ENCODE results near the gene KLRF1. TPM values are rescaled to one million over a fixed set of nuclear protein-coding genes. Genes with fewer than 3 reads are reported as not detected.

The KLRF1 gene
- total RNA-seq, 1 donor, result 0.43 TPM

DNA sequence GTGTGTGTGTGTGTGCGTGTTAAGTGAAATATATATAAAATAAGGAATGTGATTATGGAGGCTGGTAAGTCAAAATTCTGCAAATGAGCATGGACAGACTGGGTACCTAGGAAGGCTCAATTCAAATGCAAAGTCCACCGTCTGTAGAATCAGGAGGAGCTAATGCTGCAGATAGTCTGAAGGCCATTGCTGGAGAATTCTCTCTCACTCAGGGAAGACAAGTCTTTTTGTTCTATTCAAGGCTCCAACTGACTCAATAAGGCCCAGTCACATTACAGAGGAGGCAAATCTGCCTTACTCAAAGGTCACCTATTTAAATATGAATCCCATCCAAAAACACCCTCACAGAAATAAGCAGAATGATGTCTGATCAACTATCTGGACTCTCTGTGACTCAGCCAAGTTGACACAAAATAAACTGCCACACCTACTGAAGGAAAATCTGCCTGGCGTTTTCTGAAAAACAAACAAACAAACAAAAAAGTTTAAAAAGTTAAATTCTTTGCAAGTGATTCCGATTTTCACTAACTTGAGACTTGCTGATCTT, 53.3 kb downstream of the KLRF1 start:
- no peak for TF ChIP-seq CTCF (IDR thresholded peaks at IDR 0.05; ENCODE audit: insufficient read depth, low read depth, low read length)
- DNase-seq (ENCODE audit: low read depth), result no peak
- no peak overlapping the region for H3K4me3 ChIP-seq (ENCODE audit: low read depth, low read length)

DNA sequence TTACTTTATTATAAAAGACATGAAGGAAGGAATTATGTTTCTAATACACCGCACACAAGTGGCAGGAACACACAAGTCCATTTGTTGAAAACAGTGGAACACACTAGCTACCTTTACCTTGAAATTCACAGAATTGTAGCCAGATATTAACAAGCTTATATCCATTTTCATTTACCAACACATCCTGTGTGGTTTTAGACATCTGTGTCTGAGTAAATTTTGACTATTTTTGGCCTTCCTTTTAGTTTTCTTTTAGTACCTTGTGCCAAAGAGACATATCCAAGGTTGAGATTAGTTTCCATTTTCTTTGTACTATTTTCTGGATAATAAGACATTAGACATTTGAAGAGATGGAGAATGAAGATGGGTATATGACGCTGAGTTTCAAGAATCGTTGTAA, 54.0 kb downstream of the KLRF1 start, which contains the start of gene KLRF2:
Gene KLRF2, plus strand, starts transcription at position 244 of the 400 bp plus-strand sequence. Its CDS starts 107 bp downstream, at position 351.
- H3K4me3 ChIP-seq (ENCODE audit: low read depth, low read length), result no peak within 1 kb of the TSS
- no peak for TF ChIP-seq CTCF (IDR thresholded peaks at IDR 0.05; ENCODE audit: insufficient read depth, low read depth, low read length)
- no peak for DNase-seq (ENCODE audit: low read depth)

DNA sequence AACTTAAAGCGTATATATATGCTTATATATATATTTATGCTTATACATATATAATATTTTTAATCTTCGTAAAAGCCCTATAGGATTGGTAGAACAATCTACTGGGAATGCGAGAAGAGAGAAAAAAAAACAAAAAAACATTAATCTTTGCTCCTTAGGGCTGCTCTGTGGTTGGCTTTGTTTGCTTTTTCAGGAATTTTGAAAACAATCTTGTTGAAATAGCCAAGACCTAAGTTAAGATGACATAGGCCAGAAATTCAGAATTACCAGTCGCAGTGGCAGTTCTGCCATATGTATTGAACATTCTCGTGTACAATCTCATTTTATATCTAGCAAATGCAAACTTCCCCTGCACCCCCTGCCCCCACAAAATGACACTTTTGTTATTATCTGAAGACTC, 54.7 kb downstream of the KLRF1 start:
- DNase-seq (ENCODE audit: low read depth), result no peak
- TF ChIP-seq CTCF (IDR thresholded peaks at IDR 0.05; ENCODE audit: insufficient read depth, low read depth, low read length), result no peak
- H3K4me3 ChIP-seq (ENCODE audit: low read depth, low read length), result no peak overlapping the region

GRCh38 chr12:9883175-9883574, 55.9 kb downstream of the KLRF1 start:
- no peak for TF ChIP-seq CTCF (IDR thresholded peaks at IDR 0.05; ENCODE audit: insufficient read depth, low read depth, low read length)
- no peak for DNase-seq (ENCODE audit: low read depth)
- H3K4me3 ChIP-seq (ENCODE audit: low read depth, low read length), result no peak overlapping the region

GRCh38 chr12:9888665-9889273, 61.5 kb downstream of the KLRF1 start:
- no peak for TF ChIP-seq CTCF (IDR thresholded peaks at IDR 0.05; ENCODE audit: insufficient read depth, low read depth, low read length)
- no peak overlapping the region for H3K4me3 ChIP-seq (ENCODE audit: low read depth, low read length)
- no peak for DNase-seq (ENCODE audit: low read depth)

Other genes starting within 250 kb of the KLRF1 start
- not detected in 2 replicates for gene KLRB1, start 219.6 kb upstream of the KLRF1 start, total RNA-seq
- 3.9 and 4.5 TPM in 2 replicates for gene CLEC2D, start 157.8 kb upstream of the KLRF1 start, total RNA-seq
- gene CLECL1, start 94.4 kb upstream of the KLRF1 start, total RNA-seq, result not detected in 2 replicates
- not detected in 2 replicates for gene CD69, start 66.6 kb upstream of the KLRF1 start, total RNA-seq
- gene CLEC2B, start 41.9 kb downstream of the KLRF1 start, total RNA-seq, result 40.6 and 47.9 TPM in 2 replicates
- gene KLRF2, start 54.0 kb downstream of the KLRF1 start, total RNA-seq, result not detected in 2 replicates
- gene CLEC2A, start 104.9 kb downstream of the KLRF1 start, total RNA-seq, result not detected in 2 replicates
- not detected in 2 replicates for gene CLEC12A, start 143.9 kb downstream of the KLRF1 start, total RNA-seq
- under 0.01 TPM in 1 of 2 replicates, not detected in the other for gene CLEC1B, start 171.6 kb downstream of the KLRF1 start, total RNA-seq
- not detected in 2 replicates for gene CLEC12B, start 183.1 kb downstream of the KLRF1 start, total RNA-seq
- not detected in 2 replicates for gene CLEC9A, start 203.2 kb downstream of the KLRF1 start, total RNA-seq